GM21723 (cell line): ENCODE measurements around the gene MEX3A.
"Not testable (repeated sequence)": the region's sequence is repeated elsewhere in the genome, so short reads cannot be mapped to it uniquely, and the experiment has no call there.

Experiments
- ATAC-seq: cut with Tn5 transposase; IDR thresholded peaks from one replicate; pipeline ENCODE4 v1.9.1; 2021; ENCODE audit warnings: mild to moderate bottlenecking, moderate library complexity; ENCODE audit not compliant: unreplicated experiment

The MEX3A gene

DNA sequence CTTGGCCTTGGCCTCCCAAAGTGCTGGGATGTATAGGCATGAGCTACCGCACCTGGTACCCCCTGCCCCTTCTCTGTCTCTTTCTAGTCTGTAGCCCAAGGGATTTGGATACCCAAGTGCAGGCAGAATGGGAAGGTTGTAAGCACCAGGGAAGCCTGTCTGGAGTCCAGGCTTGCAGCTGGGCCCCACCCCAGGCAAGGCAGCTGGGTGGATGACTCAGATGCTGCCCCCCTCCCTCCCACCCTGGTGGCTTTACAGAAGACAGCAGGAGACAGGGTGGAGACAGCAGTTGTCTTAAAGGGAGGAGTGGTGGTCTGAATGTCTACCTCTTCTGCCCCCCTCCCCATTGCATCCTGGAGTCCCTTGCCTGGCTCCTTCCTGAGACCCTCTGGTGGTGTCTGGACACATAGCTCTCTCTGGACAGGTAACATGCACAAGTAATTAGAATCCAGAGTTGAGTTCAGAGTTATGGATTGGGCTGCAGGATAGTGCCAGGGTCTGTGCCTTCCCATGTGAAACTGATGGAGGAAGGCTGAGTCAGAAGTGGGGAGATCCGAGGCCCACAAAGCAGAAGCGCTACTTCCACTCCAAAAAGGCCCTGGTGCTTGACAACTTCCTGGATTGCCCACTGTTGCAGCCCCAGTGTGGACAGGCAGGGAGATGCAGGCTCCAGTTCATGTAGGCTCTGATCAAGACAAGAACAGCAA is 37.4 kb upstream of the MEX3A start:
- no peak for ATAC-seq

DNA sequence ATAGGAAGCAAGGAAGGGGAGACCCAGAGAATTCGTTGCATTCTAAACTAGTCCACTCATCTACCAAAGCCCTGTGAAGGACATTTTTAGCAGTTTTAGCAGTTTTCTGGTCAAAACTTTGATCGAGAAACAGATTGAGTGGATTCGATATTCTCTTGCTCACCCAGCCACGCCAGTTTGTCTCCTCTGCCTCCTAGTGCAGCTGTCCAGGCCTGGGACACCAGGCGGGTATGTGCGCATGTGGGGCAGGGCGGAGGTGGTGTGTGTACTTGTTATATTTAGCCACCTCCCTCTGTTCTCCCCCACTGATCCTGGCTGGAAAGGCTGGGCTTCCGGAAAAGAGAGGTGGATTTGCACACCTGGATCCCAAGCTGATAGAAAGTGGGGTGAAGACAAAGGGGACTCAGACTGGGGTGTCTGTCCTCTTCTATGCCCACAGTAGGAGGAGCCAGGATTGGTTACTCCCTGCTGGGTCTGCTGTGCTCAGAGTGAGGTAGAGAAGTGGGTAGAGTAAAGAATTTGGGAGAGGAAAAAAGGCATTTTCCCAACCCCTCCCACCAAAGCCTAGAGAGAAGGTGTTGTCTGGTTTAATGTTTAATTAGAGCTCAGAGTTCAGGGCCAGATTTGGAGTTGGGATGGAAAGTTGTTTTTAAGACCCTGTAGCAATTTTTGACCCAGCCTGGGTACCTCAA is 36.1 kb upstream of the MEX3A start:
- ATAC-seq = no peak

DNA sequence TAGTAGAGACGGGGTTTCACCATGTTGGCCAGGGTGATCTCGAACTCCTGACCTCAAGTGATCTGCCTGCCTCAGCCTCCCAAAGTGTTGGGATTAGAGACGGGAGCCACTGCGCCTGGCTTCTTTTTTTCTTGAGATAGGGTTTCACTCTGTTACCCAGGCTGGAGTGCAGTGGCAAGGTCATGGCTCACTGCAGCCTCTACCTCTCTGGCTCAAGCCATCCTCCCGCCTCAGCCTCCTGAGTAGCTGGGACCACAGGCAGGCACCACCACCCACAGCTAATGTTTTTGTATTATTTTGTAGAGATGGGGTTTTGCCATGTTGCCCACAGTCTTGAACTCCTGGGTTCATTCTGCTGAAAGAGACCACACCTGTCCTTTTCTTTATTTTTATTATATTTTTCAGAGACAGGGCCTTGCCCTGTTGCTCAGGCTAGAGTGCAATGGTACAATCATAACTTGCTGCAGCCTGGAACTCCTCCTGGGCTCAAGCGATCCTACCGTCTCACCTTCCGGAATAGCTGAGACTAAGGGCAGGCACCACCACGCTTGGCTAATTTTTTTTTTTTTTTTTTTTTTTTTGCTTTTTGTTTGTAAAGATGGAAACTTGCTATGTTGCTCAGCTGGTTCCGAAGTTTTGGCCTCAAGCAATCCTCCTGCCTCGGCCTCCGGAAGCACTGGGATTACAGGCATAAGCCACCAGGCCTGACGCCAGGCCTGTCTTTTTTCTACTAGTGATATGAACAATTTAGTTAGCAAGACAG is 35.3 kb upstream of the MEX3A start:
- no peak for ATAC-seq

DNA sequence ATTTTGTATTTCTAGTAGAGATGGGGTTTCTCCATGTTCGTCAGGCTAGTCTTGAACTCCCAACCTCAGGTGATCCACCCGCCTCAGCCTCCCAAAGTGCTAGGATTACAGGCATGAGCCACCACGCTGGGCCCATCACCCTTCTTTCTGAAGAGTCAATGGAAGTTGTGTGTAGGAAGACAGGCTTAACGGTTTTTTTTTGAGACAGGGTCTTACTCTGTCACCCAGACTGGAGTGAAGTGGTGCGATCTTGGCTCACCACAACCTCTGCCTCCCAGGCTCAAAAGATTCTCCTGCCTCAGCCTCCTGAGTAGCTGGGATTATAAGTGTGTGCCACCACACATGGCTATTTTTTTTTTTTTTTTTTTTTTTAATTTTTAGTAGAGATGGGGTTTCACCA is 34.5 kb upstream of the MEX3A start:
- not testable (repeated sequence) for ATAC-seq

DNA sequence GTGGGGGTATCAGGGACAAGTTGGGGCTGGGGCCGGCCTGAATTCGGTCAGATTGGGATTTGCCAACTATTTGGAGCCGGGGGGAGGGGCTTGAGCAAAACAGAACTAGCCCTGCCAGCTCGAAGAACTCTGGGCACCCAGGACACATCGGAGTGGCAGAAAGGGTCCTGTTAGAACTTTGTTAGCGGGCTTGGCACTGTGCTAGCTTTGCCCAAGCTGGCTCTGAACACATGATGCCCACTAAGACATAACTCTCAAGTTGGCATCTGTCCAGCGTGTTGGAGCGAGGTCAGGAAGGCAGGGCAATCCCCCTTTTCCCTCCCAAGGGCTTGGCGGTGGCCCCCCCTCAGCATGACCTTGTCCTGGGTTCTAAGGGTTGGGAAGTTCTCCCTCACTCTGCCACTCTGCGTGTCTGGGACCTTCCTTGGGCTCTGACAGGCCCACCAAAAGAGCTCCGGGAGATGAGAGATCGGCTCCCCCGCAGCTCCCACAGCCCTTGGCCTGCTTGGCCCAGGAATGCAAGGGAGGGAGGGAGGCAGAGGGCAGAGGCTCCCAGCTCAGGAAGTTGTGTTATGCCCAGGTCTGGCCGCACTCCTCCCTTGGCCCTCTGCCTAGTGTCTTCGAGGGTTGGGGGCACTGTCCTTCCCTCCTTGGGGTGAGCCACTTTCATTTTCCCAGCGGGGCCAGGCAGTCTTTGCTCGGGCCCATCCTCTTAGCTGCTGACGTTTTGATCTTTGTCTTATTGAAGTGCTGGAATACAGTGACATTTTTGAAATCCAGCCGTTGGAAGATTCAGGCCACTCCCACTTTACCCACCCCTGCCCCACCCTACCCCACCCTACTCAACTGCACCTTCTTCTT is 33.5 kb upstream of the MEX3A start:
- no peak for ATAC-seq

DNA sequence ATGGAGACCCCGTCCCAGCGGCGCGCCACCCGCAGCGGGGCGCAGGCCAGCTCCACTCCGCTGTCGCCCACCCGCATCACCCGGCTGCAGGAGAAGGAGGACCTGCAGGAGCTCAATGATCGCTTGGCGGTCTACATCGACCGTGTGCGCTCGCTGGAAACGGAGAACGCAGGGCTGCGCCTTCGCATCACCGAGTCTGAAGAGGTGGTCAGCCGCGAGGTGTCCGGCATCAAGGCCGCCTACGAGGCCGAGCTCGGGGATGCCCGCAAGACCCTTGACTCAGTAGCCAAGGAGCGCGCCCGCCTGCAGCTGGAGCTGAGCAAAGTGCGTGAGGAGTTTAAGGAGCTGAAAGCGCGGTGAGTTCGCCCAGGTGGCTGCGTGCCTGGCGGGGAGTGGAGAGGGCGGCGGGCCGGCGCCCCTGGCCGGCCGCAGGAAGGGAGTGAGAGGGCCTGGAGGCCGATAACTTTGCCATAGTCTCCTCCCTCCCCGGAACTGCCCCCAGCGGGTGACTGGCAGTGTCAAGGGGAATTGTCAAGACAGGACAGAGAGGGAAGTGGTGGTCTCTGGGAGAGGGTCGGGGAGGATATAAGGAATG is 32.8 kb upstream of the MEX3A start:
- peak; percentile 16 for ATAC-seq

DNA sequence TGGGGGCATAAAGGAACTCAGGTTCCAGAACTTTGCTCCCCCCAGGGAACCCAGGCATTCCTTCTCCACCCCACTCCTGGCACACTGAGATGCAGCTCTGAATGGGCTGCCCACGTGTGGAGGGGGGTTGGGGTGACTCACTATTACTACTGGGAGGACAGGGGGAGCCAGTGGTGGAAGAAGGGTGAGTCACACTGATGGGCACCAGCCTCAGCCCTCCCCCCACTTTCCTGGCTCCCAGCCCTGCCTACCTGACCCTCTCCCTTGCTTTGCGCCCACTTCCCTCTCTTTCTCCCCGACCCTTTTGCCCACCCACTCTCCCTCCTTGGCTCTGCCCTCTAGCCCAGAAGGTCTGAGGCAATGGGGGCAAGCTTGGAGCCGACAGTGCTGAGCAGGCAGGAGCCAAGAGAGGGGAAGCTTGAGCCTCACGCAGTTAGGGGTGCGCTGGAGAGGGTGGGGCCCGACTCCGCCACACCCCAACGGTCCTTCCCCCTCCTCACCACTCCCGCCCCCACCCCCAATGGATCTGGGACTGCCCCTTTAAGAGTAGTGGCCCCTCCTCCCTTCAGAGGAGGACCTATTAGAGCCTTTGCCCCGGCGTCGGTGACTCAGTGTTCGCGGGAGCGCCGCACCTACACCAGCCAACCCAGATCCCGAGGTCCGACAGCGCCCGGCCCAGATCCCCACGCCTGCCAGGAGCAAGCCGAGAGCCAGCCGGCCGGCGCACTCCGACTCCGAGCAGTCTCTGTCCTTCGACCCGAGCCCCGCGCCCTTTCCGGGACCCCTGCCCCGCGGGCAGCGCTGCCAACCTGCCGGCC is 32.0 kb upstream of the MEX3A start, which contains the start of gene LMNA:
TSS of gene LMNA (plus strand) at position 611 of the 818 bp plus-strand sequence. CDS start 208 bp downstream, outside the sequence.
- peak; percentile 72 for ATAC-seq

DNA sequence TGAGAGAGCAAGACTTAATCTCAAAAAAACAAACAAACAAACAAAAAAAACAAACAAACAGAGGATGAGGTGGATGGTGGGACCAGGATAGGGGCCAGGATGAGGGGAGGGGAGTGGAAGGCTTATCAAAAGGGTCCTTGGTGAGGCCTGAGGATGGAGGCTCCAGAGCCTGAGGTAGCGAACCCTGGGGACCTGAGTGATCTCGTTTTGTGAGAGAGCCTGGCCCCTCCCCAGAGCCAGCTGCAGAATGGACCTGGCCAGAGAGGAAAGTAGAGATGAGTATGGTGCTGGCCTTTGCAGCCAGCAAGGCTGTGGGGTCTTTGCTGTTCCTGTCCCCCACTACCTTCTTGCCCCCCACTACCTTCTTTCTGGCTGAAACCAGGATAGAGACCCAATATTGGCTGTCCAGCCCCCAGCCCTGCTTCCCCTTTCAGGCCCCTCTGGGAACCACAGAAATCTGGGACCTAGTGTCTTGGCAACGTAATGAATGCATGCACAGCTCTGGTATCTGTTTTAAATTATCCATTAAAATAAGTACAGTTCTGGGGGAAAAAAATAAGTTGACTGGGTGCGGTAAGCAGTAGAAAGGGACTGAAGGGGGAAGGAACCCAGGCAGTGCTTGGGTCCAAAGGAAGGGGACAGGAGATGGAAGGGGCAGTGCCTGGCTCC is 31.2 kb upstream of the MEX3A start:
- ATAC-seq = no peak

DNA sequence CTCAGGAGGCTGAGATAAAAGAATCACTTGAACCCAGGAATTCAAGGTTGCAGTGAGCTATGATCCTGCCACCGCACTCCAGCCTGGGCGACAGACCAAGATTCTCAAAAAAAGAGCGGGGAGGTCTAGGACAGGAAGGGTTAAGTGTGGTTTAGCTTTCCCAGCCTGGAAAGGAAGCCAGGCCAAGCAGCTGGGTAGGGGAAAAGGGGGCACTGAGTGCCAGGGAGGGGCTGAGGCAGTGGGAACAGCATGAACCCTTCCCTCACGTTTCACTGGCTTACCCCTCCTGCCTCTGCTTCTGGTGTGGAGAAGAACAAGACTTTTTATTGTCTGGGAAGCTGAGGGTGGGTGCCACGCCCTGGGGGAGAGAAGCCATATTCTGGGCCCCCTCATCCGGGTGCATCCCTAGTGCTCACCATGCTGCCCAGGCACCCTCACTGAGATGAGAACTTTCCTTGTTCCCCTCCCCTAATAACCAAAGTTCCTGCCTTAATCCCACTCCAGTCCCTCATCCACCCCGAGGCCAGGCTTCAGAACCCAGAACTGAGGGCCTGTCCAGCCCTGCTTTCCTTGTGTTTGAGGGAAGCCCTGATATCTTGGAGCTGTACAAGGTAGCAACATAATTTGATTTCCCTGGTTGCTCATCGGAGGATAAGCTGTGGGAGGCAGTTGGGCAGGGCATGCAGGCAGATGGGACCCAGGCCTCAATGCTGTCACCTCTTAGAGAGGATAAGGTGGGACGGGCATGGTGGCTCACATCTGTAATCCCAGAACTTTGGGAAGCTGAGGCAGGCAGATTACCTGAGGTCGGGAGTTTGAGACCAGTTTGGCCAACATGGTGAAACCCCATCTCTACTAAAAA is 30.2 kb upstream of the MEX3A start:
- ATAC-seq = no peak

DNA sequence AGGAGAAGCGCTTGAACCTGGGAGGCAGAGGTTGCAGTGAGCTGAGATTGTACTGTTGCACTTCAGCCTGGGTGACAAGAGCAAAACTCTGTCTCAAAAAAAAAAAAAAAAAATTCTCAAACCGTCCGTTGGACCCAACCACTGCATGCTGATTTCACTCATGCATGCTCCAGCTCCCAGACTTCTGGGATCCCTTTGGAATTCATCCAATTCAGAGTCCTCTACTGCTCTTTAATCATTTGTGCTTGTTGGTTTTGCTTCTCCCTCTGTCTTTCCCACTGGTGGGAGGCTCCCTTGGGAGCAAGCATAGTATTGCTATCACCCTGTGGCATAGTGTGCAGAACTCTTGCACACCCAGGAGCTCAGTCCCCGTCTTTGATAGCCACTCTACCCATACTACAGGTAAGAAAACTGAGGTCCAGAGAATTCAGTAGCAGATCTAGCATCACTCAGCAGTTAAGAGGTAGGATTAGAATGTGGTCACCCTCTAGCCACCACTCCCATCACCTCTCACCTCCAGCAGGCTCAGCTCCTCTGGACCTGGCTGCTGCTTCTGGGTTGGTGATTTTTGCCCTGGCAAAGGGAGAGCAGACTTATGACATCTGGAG is 29.2 kb upstream of the MEX3A start:
- ATAC-seq = no peak

DNA sequence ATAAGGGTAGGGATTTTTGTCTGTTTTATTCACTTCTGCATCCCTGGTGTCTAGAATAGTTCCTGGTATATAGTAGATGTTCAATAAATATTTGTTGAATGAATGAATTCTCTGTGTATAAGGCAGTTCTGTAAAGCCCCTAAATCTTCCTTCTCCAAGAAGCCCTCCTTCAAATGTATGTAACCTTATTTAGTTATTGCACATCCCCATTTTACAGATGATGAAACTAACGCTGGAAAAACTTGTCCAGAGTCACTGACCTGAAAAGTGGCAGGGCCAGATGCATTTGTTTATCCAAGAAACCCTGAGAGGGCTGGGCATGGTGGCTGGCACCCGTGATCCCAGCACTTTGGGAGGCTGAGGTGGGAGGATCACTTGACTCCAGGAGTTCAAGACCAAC is 28.0 kb upstream of the MEX3A start:
- ATAC-seq = no peak

DNA sequence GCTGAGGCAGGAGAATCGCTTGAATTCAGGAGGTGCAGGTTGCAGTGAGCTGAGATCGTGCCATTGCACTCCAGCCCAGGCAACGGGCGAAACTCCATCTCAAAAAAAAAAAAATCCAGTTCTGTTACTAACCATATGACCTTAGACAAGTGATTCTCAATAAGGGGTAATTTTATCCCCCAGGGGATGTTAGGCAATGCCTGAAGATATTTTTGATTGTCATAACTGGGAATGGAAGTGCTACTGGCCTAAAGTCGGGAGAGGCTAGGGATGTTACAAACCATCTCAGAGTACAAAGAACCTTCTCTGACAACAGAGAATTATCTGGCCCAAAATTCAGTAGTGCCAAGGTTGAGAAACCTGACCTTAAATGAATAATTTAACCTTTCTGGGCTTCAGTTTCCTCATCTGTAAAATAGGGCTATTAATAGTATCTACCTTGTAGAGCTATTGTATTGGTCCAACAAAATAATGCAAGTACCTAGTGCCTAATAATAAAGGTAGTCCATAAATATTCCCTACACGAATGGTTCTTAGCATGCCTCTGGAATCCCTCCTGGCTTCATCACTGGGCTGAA is 26.5 kb upstream of the MEX3A start:
- ATAC-seq = no peak

DNA sequence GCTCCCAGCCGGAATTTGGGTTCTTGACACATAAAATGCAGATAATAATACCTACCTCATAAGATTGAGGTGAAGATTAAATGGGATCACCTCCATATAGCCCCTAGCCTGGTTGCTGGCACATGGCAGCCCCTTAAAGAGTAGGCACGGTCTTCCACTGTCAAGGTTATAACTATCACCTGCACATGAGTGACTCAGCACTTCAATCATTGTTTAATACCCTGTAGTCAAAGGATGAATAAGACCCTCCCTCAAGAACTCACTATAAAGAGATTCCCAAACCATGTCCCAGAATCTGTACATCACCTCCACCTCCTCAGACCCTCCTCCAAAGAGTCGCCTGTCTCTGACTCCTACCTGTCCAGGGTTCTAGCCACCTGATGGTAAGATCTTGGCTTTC is 25.8 kb upstream of the MEX3A start:
- no peak for ATAC-seq

DNA sequence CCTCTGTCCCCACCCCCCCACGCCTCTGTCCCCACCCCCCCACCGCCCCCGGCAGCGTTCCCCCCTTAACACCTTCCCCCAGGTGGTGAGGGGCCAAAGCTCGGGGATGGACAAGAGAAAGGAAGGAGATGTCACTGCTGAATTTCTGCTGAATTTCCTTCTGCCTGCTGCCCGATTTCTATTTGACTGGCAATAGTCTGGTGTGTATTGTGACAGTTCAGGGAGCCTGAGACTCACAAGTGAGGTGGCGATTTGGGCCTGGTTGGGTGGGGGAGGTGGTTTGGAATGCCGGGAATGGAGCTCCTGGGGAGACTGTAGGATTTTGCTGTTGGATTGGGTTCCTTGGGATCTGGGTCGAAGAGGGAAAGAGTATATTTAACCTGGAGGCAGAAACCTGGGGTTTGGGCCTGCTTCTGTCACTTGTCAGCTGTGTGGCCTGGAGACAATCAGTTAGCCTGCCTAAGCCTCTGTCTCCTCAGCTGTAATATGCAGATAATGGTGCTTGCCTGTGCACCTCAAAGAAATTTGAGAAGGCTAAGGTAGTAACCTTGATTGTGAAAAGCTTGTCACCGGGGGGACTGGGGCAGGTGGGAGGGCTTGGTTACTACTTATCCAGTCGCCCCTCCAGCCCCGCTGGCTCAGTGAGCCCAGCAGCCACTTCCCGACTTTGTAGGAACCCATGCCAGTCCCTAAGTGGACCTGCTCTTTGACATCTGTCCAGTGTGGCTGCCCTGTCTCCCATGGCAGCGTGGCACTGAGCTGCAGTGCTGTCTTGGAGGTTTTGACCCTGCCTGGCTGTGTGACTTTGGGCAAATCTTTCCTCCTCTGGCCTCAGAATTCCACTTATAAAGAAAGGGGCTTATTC is 24.6 kb upstream of the MEX3A start:
- ATAC-seq = no peak

DNA sequence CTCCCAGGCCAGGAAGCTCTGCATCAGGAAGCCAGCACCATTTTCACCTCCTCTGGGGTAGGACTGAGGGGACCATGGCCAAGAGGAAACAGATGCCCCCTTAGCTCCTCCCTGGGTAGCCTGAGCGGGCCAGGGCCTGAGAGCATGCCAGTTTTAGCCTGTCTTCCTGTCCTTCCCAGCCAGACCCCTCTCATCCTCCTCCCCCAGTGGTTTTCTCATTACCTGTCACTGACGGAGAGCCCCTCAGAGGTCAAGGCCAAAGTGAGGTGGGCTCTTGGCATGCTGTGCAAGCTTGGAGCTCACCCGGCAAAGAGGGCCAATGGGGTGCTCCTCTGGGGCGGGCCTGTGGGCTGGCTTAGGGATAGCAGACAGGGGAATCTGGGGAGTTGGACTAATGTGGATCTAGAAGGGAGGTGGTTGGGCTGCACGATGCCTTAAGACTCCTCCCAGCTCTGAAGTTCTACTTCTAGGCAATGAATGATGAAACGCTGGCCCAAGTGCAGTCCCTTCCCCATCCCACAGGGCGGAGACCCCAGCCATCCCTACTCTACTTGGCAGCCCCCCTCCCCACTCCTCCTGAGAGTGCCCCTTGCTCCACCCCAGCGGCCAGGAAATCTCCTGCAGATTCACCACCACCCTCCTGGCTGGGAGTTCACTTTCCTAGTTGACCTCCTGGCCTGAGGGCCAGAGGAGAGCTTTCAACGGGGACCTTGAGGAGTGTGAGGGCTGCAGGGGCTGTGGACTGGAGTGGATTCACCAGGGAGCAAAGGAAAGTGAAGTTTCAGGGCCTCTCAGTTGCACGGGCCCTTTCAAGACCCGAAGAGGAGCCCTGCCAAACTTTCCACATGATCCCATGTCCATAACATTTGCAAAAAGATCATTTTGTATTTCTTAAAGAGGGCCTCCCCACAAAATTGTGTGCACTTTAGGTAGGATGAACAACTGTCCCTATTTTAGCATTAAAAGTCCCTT is 22.9 kb upstream of the MEX3A start:
- no peak for ATAC-seq
